Measurements from ENCODE around the gene POU4F3. TPM values are rescaled to one million over a fixed set of nuclear protein-coding genes. Genes with fewer than 3 reads are reported as not detected.

The POU4F3 gene
- polyA plus RNA-seq, 1 experiment, result 0.02 TPM

- Histone ChIP-seq H3K27ac (ENCODE audit: low read depth, low read length) (no peak overlapping the region), H3K9me3 (ENCODE audit: control insufficient read depth, insufficient read depth, low read length) (no peaks in the 10 kb centered on the region), H3K27me3 (ENCODE audit: control insufficient read depth, insufficient read depth, low read length) (no peaks in the 10 kb centered on the region), H3K4me3 (ENCODE audit: low read depth, low read length) (no peak overlapping the region)
- POLR2A ChIA-PET, result no interaction called here
- no peak for DNase-seq (ENCODE audit: low read depth, low spot score)
- CTCF ChIA-PET, result interaction anchor here (0.7 kb wide), 1 partner anchor 99 kb away, joined by 3 read pairs; no protein-coding TSS in a partner anchor
- no peak for TF ChIP-seq CTCF (IDR thresholded peaks at IDR 0.05; ENCODE audit: low read depth, low read length)
Observed at GRCh38 chr5:146368137-146368536, 29.5 kb downstream of the POU4F3 start.

- Histone ChIP-seq H3K27me3 (ENCODE audit: control insufficient read depth, insufficient read depth, low read length) (no peaks in the 10 kb centered on the region), H3K9me3 (ENCODE audit: control insufficient read depth, insufficient read depth, low read length) (no peaks in the 10 kb centered on the region), H3K27ac (ENCODE audit: low read depth, low read length) (no peak overlapping the region), H3K4me3 (ENCODE audit: low read depth, low read length) (no peak overlapping the region)
- CTCF ChIA-PET, result no interaction called here
- no peak for DNase-seq (ENCODE audit: low read depth, low spot score)
- POLR2A ChIA-PET, result no interaction called here
- TF ChIP-seq CTCF (IDR thresholded peaks at IDR 0.05; ENCODE audit: low read depth, low read length), result no peak
Observed at GRCh38 chr5:146369691-146370090, 31.1 kb downstream of the POU4F3 start.

- H3K27me3 ChIP-seq (ENCODE audit: control insufficient read depth, insufficient read depth, low read length), result peaks cover 3% of the 10 kb centered on the region
- DNase-seq (ENCODE audit: low read depth, low spot score), result no peak
- no peaks in the 10 kb centered on the region for H3K9me3 ChIP-seq (ENCODE audit: control insufficient read depth, insufficient read depth, low read length)
- ChIA-PET POLR2A (no interaction called here), CTCF (no interaction called here)
- no peak overlapping the region for H3K4me3 ChIP-seq (ENCODE audit: low read depth, low read length)
- no peak overlapping the region for H3K27ac ChIP-seq (ENCODE audit: low read depth, low read length)
- no peak for TF ChIP-seq CTCF (IDR thresholded peaks at IDR 0.05; ENCODE audit: low read depth, low read length)
Observed at GRCh38 chr5:146376821-146377220, 38.2 kb downstream of the POU4F3 start.

GRCh38 chr5:146378986-146379385 is 40.3 kb downstream of the POU4F3 start:
- DNase-seq (ENCODE audit: low read depth, low spot score), result no peak
- Histone ChIP-seq H3K9me3 (ENCODE audit: control insufficient read depth, insufficient read depth, low read length) (no peaks in the 10 kb centered on the region), H3K27me3 (ENCODE audit: control insufficient read depth, insufficient read depth, low read length) (peaks cover 3% of the 10 kb centered on the region), H3K27ac (ENCODE audit: low read depth, low read length) (no peak overlapping the region), H3K4me3 (ENCODE audit: low read depth, low read length) (no peak overlapping the region)
- ChIA-PET POLR2A (no interaction called here), CTCF (no interaction called here)
- no peak for TF ChIP-seq CTCF (IDR thresholded peaks at IDR 0.05; ENCODE audit: low read depth, low read length)

GRCh38 chr5:146380714-146381113 is 42.1 kb downstream of the POU4F3 start:
- Histone ChIP-seq H3K27me3 (ENCODE audit: control insufficient read depth, insufficient read depth, low read length) (peaks cover 3% of the 10 kb centered on the region), H3K9me3 (ENCODE audit: control insufficient read depth, insufficient read depth, low read length) (no peaks in the 10 kb centered on the region), H3K27ac (ENCODE audit: low read depth, low read length) (no peak overlapping the region), H3K4me3 (ENCODE audit: low read depth, low read length) (no peak overlapping the region)
- ChIA-PET POLR2A (no interaction called here), CTCF (no interaction called here)
- no peak for TF ChIP-seq CTCF (IDR thresholded peaks at IDR 0.05; ENCODE audit: low read depth, low read length)
- no peak for DNase-seq (ENCODE audit: low read depth, low spot score)
